Effector memory CD8-positive, alpha-beta T cell (primary cell): Measurements from ENCODE around the gene PITX1.

Experiments
- ATAC-seq: fragments of 150-1000 bp; cut with Tn5 transposase; replicated peaks from 2 replicates; pipeline ENCODE4 v1.10.0; 2021; ENCODE audit warnings: mild to moderate bottlenecking, moderate library complexity
- DNase-seq, 3 experiments: peaks; one replicate each; pipeline ENCODE4 v3.0.0; 2021
- H3K27ac Mint-ChIP-seq, 2 donors: one replicate each; pipeline ENCODE4 v1.8.0; 2022; ENCODE audit warnings: mild to moderate bottlenecking in 2 of 2, mixed read lengths in 2 of 2, moderate library complexity in 2 of 2
- H3K27me3 Mint-ChIP-seq, 2 donors: one replicate each; pipeline ENCODE4 v1.8.0; 2022; ENCODE audit warnings: mixed read lengths in 2 of 2
- H3K36me3 Mint-ChIP-seq: one replicate; pipeline ENCODE4 v1.8.0; 2022; ENCODE audit warnings: mild to moderate bottlenecking, moderate library complexity, mixed read lengths; ENCODE audit not compliant: insufficient read depth
- H3K4me1 Mint-ChIP-seq, 2 donors: one replicate each; pipeline ENCODE4 v1.8.0; 2022; ENCODE audit warnings: low read depth in 2 of 2, mixed read lengths in 2 of 2
- H3K4me3 Mint-ChIP-seq, 2 donors: one replicate each; pipeline ENCODE4 v1.8.0; 2022; ENCODE audit warnings: mild to moderate bottlenecking in 2 of 2, mixed read lengths in 2 of 2, moderate library complexity in 2 of 2
- H3K9me3 Mint-ChIP-seq, 2 donors: one replicate each; pipeline ENCODE4 v1.8.0; 2022; ENCODE audit warnings: mixed read lengths in 2 of 2

The PITX1 gene

DNA sequence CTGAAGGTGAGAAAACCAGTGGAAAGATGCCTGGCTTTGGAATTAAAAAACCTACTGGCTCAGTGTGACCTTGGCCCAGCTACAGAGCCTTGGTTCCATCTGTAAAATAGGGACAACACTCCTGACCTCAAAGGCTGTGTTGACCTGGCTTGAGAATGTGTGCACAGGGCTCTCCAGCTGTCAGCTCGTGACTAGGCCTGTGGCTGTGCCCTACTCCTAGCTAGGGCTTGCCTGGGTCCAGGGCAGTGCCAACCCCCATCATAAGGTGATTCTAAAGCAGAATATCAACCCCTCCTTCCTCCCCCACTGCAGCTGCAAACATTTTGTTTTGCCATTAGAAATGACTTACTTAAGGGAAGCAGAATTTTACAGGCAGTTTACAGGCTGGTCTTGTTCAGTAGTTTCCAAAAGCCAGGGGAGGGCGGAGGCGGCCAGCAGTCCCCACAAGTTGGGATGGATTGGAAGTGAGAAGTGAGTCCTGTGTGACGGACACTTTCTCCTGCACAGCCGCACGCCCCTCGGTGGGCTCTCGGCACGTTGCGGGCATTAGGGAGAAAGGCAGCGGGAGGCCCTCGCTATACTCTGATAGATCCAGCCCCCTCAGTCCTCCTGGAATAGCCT is 7.3 kb downstream of the PITX1 start:
- no peaks in the 10 kb centered on the region for H3K9me3 Mint-ChIP-seq
- peaks cover 0 to 10% of the 10 kb centered on the region in 2 donors for H3K4me1 Mint-ChIP-seq
- H3K4me3 Mint-ChIP-seq, result no peak overlapping the region
- DNase-seq, result no peak
- no peak for ATAC-seq
- H3K27me3 Mint-ChIP-seq, result peaks cover 46 to 64% of the 10 kb centered on the region in 2 donors
- H3K27ac Mint-ChIP-seq, result no peak overlapping the region
- H3K36me3 Mint-ChIP-seq, result no peaks in the 10 kb centered on the region

DNA sequence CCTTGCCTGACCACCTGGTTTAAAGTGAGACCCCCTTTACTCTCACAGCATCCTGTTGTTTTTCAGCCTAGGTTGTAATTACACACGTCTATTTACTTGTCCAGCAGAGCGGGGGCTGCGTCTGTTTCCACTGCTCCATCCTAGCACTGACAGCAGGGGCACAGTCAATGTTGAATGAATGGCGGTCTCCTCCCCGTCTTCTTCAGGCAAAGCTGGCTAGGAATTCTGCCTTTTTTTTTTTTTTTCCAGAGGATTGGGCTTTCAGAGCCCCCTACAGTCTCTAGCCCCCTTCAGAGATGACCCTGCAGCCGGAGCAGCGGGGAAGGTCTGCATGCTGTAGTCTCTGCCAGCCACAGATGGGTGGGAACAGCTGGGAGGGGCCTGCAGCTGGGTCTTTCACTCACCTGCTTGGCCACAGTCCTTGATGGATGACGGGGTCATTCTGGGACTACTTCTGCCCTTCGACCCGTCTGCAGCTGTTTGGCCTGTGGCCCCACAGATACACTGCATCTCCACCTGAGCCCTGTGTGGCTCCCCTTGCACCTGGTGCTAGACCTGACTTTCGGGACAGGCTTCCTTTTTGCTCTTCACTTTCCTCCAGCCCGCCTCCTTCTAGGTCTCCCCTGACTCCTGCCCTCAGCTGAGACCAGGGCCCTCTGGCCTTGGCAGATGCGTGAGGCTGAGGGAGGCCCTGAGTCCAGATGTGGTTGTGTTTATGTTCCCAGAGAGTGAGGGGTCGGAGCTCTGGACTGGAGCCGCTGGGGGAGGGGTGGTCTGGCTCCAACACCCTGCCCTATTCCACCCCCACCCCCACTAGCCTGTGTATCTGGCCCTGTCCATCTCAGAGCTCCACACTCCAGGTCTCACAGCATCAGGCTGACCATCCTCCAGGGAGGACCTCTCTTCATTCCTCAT is 8.0 kb downstream of the PITX1 start:
- H3K27me3 Mint-ChIP-seq, result peaks cover 40 to 56% of the 10 kb centered on the region in 2 donors
- no peak overlapping the region for H3K27ac Mint-ChIP-seq
- H3K36me3 Mint-ChIP-seq, result no peaks in the 10 kb centered on the region
- ATAC-seq (no peak), DNase-seq (no peak)
- H3K9me3 Mint-ChIP-seq, result no peaks in the 10 kb centered on the region
- no peak overlapping the region for H3K4me3 Mint-ChIP-seq
- peaks cover 0 to 7% of the 10 kb centered on the region in 2 donors for H3K4me1 Mint-ChIP-seq

DNA sequence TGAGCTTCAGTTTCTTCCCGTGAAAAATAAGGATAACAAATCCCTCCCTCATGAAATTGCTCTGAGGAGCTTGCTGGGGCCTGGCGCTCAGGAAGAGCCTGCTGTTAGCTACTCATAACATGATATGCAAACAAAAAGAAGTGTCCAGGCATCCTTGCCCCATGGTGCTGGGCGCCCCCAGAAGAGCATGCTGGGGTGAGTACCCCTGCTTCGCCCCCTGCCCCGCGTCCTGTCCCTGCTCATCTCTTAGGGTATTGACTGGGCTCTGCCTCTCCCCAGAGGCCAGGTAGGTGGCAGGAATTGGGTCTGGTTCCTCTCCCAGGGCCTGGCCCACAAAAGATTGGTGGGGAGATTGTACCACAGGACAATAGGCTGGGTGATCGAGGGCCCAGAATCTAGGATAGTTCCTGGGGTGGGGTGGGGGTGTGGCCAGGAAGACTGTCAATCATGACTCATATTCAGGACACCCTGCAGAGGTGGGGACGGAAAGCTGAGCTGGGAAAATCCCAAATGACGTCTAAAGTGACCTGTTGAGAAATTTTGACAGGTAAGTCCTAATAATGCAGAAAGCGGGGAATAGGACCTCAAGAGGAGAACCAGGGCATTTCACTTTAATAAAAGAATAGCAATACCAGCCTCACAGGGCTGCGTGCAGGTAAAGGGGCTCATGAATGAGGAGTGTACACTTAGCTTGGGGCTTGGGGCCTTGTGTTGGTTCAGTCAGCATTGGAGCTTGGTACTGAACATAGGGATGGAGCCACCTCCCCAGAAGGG is 8.9 kb downstream of the PITX1 start:
- peaks cover 0 to 2% of the 10 kb centered on the region in 2 donors for H3K4me1 Mint-ChIP-seq
- H3K27ac Mint-ChIP-seq, result no peak overlapping the region
- no peak for ATAC-seq
- no peak for DNase-seq
- H3K4me3 Mint-ChIP-seq, result no peak overlapping the region
- peaks cover 32 to 48% of the 10 kb centered on the region in 2 donors for H3K27me3 Mint-ChIP-seq
- no peaks in the 10 kb centered on the region for H3K9me3 Mint-ChIP-seq
- H3K36me3 Mint-ChIP-seq, result no peaks in the 10 kb centered on the region

DNA sequence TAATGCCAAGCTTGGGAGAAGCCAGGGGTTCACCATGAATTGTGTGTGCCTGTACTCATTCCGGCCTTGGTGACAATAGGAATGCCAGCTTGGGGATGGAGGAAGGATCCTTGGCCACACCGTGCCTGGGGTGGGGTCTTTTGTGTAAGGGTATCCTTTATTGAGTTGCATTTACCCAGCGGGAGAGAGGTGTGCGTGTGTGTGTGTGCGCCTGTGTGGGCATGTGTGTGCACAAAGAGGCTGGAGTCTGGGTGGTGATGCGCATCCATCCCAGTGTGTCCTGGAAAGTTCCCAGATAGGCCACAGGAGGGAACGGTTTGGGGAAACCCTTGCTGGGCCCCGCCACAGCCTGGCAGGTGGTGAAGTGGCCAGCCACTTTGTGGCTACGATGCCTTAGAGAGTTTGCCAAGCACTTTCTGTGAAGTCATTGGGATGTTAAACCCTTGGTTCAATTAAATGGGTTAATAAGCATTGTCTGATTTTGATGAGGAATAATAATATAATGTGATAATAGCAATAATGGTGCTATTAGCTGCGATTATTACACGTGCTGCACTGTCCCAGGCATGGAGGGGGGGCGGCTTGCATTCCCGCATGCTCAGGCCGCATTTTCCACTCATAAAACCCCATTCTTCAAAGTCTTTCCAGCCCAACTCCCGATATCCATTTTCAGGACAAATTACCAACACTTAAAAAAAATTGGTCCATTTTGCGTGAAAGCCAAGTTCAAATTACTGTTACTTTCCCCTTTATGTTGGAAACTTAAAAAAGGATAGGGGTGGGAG is 13.7 kb downstream of the PITX1 start:
- Mint-ChIP-seq H3K4me1 (no peaks in the 10 kb centered on the region), H3K36me3 (no peaks in the 10 kb centered on the region), H3K27me3 (peaks cover 0 to 15% of the 10 kb centered on the region in 2 donors), H3K27ac (no peak overlapping the region), H3K9me3 (no peaks in the 10 kb centered on the region), H3K4me3 (no peak overlapping the region)
- DNase-seq (no peak), ATAC-seq (no peak)

DNA sequence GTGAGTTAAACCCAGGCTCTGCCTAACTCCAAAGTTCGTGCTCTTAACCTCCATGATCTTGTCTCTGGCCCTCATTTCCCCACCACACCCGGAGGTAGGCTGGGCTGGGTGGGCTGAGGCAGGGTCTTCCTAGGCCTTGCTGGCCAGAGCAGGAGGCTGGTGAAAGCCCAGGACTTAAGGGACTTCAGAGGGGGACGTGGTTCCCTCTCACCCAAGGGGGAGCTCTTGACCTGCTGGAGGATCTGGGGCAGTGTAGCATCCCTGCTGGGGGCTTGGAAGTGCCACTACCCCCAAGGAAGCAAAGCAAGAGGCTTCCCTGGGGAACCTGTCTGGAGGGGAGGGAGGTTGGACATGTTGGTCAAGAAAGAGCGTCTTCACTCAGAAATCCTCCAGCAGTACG is 14.7 kb downstream of the PITX1 start:
- no peaks in the 10 kb centered on the region for H3K4me1 Mint-ChIP-seq
- ATAC-seq (no peak), DNase-seq (no peak)
- H3K27me3 Mint-ChIP-seq, result peaks cover 0 to 10% of the 10 kb centered on the region in 2 donors
- no peak overlapping the region for H3K4me3 Mint-ChIP-seq
- no peaks in the 10 kb centered on the region for H3K9me3 Mint-ChIP-seq
- H3K27ac Mint-ChIP-seq, result no peak overlapping the region
- no peaks in the 10 kb centered on the region for H3K36me3 Mint-ChIP-seq

DNA sequence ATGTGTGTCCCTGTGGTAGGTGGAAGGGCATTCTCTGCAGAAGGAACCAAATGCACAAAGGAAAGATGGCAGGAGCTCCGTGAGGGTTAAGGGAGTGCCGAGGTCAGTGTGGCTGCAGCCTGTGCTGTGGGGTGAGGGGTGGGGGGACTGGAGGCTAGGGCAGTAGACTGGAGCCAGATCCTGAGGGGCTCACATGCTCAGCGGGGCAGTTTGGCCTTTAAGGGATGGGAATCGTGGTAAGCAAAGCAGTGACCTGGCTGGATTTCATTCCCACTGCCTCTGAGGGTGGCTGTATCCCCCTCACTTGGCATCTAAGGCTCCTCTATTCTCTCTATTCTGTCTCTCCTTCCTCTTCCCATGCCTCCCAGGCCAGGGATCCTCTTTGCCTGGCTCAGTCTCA is 15.6 kb downstream of the PITX1 start:
- DNase-seq, result no peak
- Mint-ChIP-seq H3K36me3 (no peaks in the 10 kb centered on the region), H3K27me3 (peaks cover 0 to 10% of the 10 kb centered on the region in 2 donors), H3K27ac (no peak overlapping the region), H3K9me3 (no peaks in the 10 kb centered on the region), H3K4me1 (no peaks in the 10 kb centered on the region), H3K4me3 (no peak overlapping the region)
- ATAC-seq, result no peak

DNA sequence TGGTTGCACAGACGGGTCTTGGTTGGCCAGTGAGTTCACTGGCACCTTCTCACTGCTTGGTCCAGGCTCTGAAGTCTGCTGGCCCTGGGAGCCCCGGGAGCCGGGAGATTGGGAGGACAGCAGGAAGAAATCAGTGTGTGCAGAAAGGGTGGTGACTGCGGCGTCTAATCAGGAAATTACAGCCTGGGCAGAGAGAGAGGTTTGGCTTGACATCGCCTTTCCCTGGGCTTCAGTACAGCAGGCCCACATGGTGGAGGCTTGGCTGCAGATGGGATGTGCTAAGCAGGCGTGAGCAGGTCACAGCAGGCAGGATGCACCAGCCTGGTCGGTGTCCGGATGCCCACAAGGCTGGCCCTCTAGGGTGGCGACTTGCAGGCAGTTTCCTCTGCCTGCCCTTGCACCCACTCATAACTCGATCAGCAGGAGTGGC is 17.2 kb downstream of the PITX1 start:
- Mint-ChIP-seq H3K36me3 (no peaks in the 10 kb centered on the region), H3K27me3 (peaks cover 0 to 10% of the 10 kb centered on the region in 2 donors), H3K4me1 (no peaks in the 10 kb centered on the region), H3K9me3 (no peaks in the 10 kb centered on the region), H3K4me3 (no peak overlapping the region), H3K27ac (no peak overlapping the region)
- DNase-seq, result no peak
- ATAC-seq, result no peak

DNA sequence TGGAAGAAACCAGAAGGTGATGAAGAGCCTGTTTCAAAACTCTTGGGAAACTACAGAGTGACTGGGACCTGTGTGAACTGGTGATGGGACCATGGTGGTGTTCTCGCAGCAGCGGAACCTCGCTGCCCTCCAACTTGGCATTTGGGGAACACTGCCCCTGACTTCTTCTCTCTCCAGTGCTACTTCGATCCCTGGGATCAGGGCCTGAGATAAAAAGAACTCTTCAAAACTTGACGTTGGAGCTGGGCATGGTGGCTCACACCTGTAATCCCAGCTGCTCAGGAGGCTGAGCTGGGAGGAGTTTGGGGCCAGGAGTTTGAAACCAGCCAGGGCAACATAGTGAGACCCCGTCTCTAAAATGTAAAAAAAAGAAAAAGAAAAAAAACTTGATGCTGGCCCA is 18.1 kb downstream of the PITX1 start:
- DNase-seq, result no peak
- peaks cover 0 to 10% of the 10 kb centered on the region in 2 donors for H3K27me3 Mint-ChIP-seq
- no peak overlapping the region for H3K4me3 Mint-ChIP-seq
- H3K27ac Mint-ChIP-seq, result no peak overlapping the region
- no peak for ATAC-seq
- no peaks in the 10 kb centered on the region for H3K4me1 Mint-ChIP-seq
- H3K9me3 Mint-ChIP-seq, result no peaks in the 10 kb centered on the region
- no peaks in the 10 kb centered on the region for H3K36me3 Mint-ChIP-seq

DNA sequence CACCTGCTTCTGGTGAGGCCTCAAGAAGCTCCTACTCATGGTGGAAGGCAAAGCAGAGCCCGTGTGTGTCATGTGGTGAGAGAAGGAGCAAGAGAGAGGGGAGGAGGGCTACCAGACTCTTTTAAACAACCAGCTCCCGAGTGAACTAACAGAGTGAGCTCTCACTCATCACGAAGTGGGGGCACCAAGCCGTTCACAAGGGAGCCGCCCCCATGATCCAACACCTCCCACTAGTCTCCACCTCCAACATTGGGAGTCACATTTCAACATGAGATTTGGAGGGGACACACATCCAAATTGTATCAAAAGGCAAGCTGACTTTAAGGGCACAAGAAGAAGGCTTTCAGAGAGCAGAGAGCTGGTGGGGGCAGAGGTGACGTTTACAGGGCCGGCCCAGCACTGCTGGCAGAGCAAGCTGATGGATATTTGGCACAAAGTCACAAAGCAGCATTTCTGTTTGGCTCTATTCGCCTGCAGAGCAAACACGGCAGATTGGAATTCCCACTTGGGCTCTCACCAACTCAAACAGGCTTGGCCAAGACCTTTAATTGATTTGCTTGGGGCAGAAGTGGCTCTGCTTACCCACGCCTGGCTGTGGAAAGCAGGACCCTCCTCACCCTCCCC is 20.0 kb downstream of the PITX1 start:
- Mint-ChIP-seq H3K9me3 (no peaks in the 10 kb centered on the region), H3K4me3 (no peak overlapping the region), H3K4me1 (no peaks in the 10 kb centered on the region), H3K27me3 (peaks cover 0 to 1% of the 10 kb centered on the region in 2 donors), H3K36me3 (no peaks in the 10 kb centered on the region), H3K27ac (no peak overlapping the region)
- DNase-seq, result no peak
- no peak for ATAC-seq

DNA sequence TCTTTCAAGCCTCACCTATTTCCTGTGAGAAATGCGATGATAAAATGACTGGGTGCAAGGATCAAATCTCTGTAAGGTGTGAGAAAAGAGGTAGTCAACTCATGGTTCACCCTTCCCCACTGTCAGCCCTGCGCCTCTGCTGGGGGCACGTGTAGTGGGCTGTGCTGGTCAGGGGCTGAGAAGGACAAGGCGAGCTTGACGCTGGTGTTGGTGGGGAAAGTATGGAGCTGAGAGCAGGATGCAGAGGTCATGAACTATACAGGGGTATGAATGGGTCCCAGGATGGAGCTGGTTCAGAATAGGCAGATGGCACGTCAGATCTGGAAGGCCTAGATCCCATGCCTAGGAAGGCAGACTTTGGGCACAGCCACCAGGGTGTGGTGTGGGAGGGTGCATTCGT is 20.6 kb downstream of the PITX1 start:
- Mint-ChIP-seq H3K4me1 (no peaks in the 10 kb centered on the region), H3K27ac (no peak overlapping the region), H3K36me3 (no peaks in the 10 kb centered on the region), H3K4me3 (no peak overlapping the region), H3K27me3 (no peaks in the 10 kb centered on the region), H3K9me3 (no peaks in the 10 kb centered on the region)
- DNase-seq (no peak), ATAC-seq (no peak)

DNA sequence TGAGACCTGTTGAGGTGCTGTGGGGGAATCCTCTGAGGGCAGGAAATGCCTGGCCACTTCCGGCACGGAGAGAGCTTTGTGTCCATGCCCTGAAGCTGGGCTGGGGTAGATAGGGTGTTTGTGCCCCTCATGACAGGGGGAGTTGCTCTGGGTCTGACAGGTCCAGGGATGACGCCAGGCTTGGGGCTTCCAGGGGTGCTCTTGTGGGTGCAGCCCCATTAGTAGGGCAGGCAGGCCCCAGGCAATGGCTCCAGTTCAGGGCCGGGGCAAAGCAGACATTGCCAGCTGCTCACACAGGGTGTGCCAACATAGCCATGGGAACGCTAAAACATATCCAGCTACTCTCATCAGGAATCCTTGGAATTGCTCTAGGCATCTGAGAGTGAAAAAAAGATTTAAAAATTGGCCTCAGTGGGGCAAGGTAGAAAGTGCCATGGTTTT is 21.1 kb downstream of the PITX1 start:
- Mint-ChIP-seq H3K36me3 (no peaks in the 10 kb centered on the region), H3K9me3 (no peaks in the 10 kb centered on the region), H3K4me3 (no peak overlapping the region), H3K4me1 (no peaks in the 10 kb centered on the region), H3K27me3 (no peaks in the 10 kb centered on the region), H3K27ac (no peak overlapping the region)
- no peak for ATAC-seq
- no peak for DNase-seq

DNA sequence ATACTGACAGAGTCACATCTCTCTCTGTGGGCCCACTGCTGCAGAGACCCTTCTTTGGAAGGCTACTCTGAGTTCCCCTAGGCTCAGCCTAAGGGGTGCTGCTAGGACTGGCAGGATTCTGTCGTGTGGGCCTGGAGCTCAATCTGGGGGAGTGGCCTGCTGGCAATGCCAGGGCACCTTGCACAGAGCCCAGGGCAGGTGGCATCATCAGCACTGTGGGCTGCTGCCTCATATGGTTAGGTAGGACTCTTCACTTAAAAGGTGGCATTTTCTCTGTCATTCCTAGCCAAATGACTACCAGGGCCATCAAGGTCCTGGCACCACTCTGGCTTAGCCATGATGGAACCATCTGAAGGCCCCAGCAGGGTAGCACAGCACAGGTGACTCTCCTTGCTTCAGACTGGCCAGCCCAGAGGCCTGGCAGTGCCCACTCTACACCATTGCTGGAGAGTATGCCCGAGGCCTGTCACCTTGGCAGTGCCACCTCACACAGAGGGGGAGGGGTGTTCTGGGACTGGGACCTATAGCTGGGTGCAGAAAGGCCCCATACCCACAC is 21.9 kb downstream of the PITX1 start:
- no peaks in the 10 kb centered on the region for H3K9me3 Mint-ChIP-seq
- no peaks in the 10 kb centered on the region for H3K4me1 Mint-ChIP-seq
- H3K27me3 Mint-ChIP-seq, result no peaks in the 10 kb centered on the region
- H3K36me3 Mint-ChIP-seq, result no peaks in the 10 kb centered on the region
- no peak overlapping the region for H3K27ac Mint-ChIP-seq
- DNase-seq, result no peak
- no peak overlapping the region for H3K4me3 Mint-ChIP-seq
- no peak for ATAC-seq
